Testis (tissue), 2 donors: ENCODE data around the gene RALGPS2.
"Not testable (repeated sequence)": the region's sequence is repeated elsewhere in the genome, so short reads cannot be mapped to it uniquely, and the experiment has no call there.

Experiments used
- POLR2A ChIP-seq: fragments of 450-650 bp; IDR thresholded peaks from one replicate; pipeline ENCODE4 v1.6.1; 2017; ENCODE audit warnings: antibody characterized with exemption, mild to moderate bottlenecking, moderate library complexity
- TF ChIP-seq, protein P1 (sequence below), 3 experiments: fragments of 450-650 bp in 2 of 3; fragments of 200-600 bp in 1 of 3; sonication (generic) in 1 of 3; IDR thresholded peaks; one replicate each; pipeline ENCODE4 v1.5.1; 2016 to 2019; ENCODE audit warnings: antibody characterized with exemption in 3 of 3, mild to moderate bottlenecking in 2 of 3, moderate library complexity in 1 of 3

DNA sequence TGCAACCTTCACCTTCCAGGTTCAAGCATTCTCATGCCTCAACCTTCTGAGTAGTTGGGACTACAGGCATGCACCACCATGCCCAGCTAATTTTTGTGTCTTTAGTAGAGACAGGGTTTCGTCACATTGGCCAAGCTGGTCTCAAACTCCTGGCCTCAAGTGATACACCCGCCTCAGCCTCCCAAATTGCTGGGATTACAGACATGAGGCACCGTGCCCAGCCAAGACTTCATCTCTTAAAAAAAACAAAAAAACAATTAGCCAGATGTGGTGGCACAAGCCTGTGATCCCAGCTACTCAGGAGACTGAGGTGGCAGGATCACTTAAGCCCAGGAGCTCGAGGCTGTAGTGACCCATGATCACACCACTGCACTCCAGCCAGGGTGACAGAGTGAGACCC lies 224.8 kb downstream of the RALGPS2 start:
- TF ChIP-seq, protein P1, sequence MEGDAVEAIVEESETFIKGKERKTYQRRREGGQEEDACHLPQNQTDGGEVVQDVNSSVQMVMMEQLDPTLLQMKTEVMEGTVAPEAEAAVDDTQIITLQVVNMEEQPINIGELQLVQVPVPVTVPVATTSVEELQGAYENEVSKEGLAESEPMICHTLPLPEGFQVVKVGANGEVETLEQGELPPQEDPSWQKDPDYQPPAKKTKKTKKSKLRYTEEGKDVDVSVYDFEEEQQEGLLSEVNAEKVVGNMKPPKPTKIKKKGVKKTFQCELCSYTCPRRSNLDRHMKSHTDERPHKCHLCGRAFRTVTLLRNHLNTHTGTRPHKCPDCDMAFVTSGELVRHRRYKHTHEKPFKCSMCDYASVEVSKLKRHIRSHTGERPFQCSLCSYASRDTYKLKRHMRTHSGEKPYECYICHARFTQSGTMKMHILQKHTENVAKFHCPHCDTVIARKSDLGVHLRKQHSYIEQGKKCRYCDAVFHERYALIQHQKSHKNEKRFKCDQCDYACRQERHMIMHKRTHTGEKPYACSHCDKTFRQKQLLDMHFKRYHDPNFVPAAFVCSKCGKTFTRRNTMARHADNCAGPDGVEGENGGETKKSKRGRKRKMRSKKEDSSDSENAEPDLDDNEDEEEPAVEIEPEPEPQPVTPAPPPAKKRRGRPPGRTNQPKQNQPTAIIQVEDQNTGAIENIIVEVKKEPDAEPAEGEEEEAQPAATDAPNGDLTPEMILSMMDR (IDR thresholded peaks at IDR 0.05) = not testable (repeated sequence)
- TF ChIP-seq POLR2A = not testable (repeated sequence)
